GM21390 (cell line): Measurements from ENCODE around the gene ITIH3.
A peak's percentile ranks its signal among the peaks of the same experiment; 100 is the strongest.
"Not testable (repeated sequence)": the region's sequence is repeated elsewhere in the genome, so short reads cannot be mapped to it uniquely, and the experiment has no call there.

Experiments
- ATAC-seq: cut with Tn5 transposase; IDR thresholded peaks from one replicate; pipeline ENCODE4 v1.9.1; 2021; ENCODE audit not compliant: unreplicated experiment

ITIH3 gene

GRCh38 chr3:52794612-52795099 is at the start of gene ITIH3:
Gene ITIH3, plus strand, starts transcription at chr3:52794796. Its CDS starts 8 bp downstream, at chr3:52794804.
- ATAC-seq, result no peak

GRCh38 chr3:52752045-52752660 is 42.4 kb upstream of the ITIH3 start:
- ATAC-seq, result no peak

- ATAC-seq, result no peak
Observed at GRCh38 chr3:52754373-52754772, 40.2 kb upstream of the ITIH3 start.

GRCh38 chr3:52756141-52756540 is 38.5 kb upstream of the ITIH3 start:
- no peak for ATAC-seq

GRCh38 chr3:52763466-52763865 is 31.1 kb upstream of the ITIH3 start:
- ATAC-seq, result no peak

- no peak for ATAC-seq
Observed at GRCh38 chr3:52769786-52770455, 24.7 kb upstream of the ITIH3 start.

GRCh38 chr3:52770496-52771333 is 23.9 kb upstream of the ITIH3 start, which contains the start of gene NEK4:
Gene NEK4, minus strand, starts transcription at chr3:52770940. Its CDS starts 194 bp downstream, at chr3:52770746.
- peak; percentile 91 for ATAC-seq

GRCh38 chr3:52771334-52771681 is 23.3 kb upstream of the ITIH3 start:
- no peak for ATAC-seq

GRCh38 chr3:52771702-52772101 is 22.9 kb upstream of the ITIH3 start:
- no peak for ATAC-seq

- ATAC-seq, result no peak
Observed at GRCh38 chr3:52773361-52774065, 21.1 kb upstream of the ITIH3 start.

- ATAC-seq, result no peak
Observed at GRCh38 chr3:52774066-52774713, 20.4 kb upstream of the ITIH3 start.

- ATAC-seq, result no peak
Observed at GRCh38 chr3:52774901-52775864, 19.4 kb upstream of the ITIH3 start.

- ATAC-seq, result no peak
Observed at GRCh38 chr3:52775877-52776276, 18.7 kb upstream of the ITIH3 start.

GRCh38 chr3:52776486-52776885 is 18.1 kb upstream of the ITIH3 start:
- not testable (repeated sequence) for ATAC-seq

GRCh38 chr3:52777127-52777958 is 17.3 kb upstream of the ITIH3 start, which contains the start of gene ITIH1:
Gene ITIH1, plus strand, starts transcription at chr3:52777599. Its CDS starts 17 bp downstream, at chr3:52777616.
- ATAC-seq, result no peak

GRCh38 chr3:52777959-52778805 is 16.4 kb upstream of the ITIH3 start:
- ATAC-seq, result no peak

- ATAC-seq, result peak; percentile 64
Observed at GRCh38 chr3:52779011-52779836, 15.4 kb upstream of the ITIH3 start.
